ENCODE results near the gene SERPINA5. TPM values are rescaled to one million over a fixed set of nuclear protein-coding genes. Genes with fewer than 3 reads are reported as not detected.

The SERPINA5 gene
- total RNA-seq, 1 donor from 2014 or later = under 0.01 TPM

DNA sequence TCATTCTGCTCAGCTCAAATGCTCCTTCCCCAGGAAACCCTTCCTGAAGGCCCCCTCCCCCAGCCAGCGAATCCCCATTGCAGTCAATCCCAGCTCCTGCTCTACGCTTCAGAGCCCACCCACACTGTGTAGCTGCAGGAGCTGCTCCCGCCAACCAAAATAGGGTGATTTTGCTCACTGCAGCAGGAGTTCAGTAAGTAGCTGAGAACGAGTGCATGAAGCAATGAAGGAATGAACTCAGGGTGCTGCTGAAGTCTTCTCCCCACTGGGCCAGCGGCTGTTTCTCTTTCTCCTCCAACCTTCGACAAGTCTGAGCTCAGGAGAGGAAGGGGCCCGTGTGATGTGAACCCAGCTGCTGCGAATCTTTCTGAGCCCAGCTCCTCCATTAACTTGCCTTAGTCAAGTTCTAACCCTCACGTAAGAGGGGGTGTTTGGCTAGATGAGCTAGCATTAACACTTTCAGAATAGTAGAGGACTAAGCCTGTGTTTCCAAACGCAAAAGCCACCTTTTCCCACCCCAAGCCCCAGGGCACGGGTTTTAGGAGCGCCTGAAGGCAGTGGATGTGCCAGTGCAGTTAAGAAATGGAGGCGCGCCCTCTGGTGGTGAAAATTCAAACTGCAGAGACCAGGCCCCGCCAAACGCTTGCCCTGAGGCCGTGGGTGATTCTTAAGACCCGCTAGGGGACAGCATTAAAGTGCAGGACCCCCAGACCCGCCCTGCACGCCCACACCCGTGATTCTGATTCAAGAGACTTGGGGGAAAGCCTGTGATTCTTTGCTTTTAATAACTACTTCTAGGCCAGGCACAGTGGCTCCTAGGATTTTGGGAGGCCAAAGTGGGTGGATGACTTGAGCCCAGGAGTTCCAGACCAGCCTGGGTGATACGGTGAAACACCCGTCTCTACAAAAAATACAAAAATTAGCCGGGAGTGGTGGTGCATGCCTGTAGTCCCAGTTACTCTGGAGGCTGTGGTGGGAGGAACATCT, 31.9 kb upstream of the SERPINA5 start:
- DNase-seq (ENCODE audit: low read depth in 2 of 2) = peak; percentile 52 to 55

DNA sequence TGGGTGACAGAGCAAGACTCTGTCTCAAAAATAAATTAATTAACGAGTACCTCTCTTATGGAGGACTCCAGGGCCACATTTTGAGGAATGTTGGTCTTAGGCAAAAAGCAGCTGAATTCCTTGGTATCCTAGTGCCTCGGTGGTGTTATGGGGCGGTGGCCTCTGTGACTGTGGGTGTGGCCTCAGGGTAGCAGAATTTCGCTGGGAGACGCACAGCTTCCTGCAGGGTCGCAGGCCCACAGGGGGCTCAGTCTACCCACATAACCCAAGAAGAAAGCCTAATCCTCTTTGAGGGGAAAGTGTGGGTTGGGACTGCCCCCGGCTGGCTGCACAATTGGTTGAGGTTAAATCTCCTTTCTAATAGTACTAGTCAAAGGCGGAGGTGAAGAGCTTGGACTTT, 31.2 kb upstream of the SERPINA5 start:
- no peak for DNase-seq (ENCODE audit: low read depth in 2 of 2)

DNA sequence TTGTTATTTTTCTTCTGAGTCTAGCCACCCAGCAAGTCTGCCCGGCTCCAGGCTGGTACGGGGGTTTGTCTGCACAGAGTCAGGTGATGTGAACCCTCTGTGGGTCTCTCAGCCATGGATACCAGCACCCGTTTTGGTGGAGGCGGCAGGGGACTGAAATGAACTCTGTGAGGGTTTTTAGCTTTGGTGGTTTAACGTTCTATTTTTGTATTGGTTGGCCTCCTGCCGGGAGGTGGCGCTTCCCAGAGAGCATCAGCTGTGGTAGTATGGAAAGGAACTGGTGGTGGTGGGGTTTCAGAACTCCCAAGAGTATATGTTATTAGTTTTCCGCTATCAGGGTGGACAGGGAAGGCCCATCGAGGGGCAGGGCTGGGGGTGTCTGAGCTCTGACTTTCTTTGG, 25.2 kb upstream of the SERPINA5 start:
- DNase-seq (ENCODE audit: low read depth in 2 of 2) = no peak

DNA sequence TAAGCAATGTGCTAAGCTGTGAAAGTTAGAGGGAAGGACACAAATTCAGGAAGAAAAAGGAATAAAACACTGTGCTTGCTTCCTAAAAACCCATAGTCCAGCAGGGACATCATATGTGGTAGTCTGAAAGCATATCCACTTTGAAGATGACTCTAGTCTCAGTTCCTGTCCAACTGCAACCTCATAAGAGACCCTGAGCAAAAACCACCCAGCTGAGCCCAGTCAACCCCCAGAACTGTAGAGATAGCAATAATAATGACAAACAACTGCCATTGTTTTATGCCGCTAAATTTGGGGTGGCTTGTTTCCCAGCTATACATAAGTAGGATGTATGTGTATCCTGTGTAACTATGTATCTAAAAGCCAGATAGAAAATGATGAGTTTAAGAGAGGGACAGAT, 23.9 kb upstream of the SERPINA5 start:
- no peak for DNase-seq (ENCODE audit: low read depth in 2 of 2)

DNA sequence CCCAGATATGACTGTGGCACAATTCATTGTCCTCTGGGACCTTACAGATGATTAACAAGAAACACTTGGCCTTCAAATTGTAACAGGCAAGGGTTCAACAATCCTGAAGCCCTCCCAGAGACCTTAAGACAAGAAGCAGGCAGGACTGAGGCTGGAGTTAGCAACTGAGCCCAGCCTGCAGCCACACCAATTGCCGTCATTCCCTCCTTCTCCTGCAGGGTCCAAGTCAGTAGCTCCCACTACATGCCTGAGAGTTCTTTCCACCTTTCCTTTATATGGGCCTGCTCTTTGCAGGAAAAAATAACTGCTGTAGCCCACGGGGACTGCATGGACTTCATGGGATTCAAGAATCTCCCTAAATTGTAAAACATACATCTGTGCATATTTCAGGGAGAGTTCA, 22.4 kb upstream of the SERPINA5 start:
- no peak for DNase-seq (ENCODE audit: low read depth in 2 of 2)

DNA sequence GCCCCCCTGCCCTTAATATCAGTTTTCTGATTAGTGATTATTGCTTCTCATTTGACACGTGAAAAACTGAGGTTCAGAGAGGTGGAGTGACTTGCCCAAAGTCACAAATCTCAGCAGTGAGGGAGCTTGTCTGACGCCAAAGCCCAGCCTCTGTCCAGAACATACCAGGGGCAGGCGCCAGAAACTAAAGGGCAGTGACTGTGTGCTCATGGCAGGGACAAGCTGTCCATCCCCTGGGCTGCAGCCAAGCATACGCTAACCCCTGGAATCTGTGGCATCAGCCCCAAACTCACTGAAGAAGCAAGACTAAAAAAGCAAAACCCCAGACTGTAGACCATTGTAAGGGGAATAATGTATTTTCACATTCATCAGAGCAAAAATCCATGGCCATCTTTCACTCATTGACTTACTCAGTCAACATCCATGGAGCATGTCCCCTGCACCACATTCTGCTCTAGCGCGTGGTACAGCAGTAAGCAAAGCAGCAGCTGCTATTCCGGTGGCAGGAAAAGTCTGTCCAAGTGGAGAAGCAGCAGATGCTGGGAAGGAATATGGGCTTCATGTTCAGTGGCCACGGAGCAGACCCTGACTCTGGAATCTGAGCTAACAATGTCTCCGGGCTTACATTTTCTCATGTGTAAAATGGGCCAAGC, 21.5 kb upstream of the SERPINA5 start:
- no peak for DNase-seq (ENCODE audit: low read depth in 2 of 2)

DNA sequence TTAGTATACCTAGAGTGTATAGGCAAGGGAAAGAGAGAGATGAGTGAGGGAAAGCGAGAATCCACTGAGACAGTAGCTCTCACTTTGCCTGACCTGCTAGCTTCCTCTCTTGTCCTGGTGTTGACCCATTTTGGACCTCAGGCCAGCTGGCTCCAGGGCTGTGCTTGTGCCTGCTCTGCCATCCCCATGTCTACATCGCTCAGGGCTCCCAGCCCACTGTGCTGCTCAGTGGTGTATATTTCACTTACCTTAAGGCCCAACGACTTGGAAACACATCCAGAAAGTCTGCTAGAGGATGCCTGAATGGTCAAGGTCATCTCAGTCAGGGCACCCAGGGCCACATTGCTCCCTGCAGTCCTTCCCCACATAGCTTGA, 20.9 kb upstream of the SERPINA5 start:
- DNase-seq (ENCODE audit: low read depth in 2 of 2) = no peak

DNA sequence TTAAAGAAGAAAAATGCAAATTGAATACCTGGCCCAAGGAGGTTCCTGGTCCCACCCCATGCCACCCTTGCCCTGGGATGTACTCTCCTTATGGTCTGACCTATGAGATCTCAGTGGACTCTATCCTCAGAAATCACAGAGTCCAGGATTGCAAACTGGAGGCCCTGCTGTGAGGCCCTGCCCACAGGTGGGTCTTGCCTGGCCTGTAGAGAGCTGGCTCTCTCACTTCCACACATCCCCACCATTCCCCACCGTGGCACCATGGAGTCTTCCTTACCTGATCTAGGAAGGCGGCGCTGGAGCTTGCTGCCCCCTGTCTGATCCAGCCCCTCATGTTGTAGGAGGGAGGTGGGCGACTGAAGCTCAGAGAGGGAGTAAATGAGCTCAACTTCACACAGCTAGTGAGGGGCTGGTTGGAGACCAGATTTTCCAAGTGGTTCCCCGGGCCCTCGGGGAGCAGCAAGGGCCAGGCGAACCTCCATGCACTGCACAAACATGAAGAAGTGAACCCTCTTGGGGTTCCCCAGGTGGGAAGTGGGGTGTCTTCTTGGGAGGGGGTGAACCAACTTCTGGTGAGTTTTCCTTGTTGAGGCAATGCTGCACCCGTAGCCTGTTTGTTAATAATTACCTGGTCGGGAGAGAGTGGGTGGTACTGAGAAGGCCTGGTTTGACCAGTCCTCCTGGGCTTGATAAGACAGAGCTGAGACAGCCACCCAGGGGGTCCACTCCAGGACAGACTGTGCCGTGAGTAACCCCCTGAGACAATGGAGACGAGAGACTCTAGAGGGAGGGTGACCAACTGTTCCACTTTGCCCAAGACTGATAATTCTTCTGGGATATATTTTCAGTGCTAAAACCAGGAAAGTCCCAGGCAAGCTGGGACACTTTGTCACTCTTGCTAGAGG, 20.2 kb upstream of the SERPINA5 start, which contains the start of gene SERPINA4:
Gene SERPINA4, plus strand, starts transcription at position 692 of the 905 bp plus-strand sequence. CDS start 2,041 bp downstream, outside the sequence.
- no peak for DNase-seq (ENCODE audit: low read depth in 2 of 2)

DNA sequence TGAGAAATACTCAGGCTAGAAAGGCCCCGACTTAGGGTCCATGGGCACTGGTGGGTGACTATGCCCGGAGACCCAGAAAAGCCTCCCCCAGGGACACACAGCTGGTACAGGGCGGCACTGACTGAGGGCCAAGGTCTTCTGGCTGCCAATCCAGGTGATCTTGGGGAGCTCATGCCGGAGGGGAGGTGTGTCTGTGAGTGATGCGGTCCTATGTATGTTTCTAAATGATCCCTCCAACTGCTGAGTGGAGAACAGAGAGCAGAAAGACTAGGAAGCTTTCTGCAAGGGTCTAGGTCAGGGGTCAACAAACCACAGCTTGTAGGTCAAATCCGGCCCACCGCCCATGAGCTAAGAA, 19.6 kb upstream of the SERPINA5 start:
- no peak for DNase-seq (ENCODE audit: low read depth in 2 of 2)

DNA sequence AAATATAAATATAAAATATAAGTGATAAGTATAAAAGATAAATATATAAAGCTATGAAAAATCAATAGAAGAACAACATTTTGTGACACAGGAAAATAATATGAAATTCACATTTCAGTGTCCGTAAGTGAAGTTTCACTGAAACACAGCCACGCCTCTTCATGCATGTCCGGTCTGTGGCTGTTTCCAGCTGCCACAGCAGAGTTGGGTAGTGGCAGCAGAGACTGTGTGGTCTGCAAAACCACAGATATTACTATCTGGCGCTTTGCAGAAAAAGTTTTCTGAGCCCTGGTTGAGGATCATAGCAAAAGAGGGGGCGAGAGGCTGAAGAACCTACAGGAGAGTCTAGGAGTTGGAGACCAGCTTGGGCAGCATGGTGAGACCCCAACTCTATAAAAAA, 19.2 kb upstream of the SERPINA5 start:
- DNase-seq (ENCODE audit: low read depth in 2 of 2) = no peak

DNA sequence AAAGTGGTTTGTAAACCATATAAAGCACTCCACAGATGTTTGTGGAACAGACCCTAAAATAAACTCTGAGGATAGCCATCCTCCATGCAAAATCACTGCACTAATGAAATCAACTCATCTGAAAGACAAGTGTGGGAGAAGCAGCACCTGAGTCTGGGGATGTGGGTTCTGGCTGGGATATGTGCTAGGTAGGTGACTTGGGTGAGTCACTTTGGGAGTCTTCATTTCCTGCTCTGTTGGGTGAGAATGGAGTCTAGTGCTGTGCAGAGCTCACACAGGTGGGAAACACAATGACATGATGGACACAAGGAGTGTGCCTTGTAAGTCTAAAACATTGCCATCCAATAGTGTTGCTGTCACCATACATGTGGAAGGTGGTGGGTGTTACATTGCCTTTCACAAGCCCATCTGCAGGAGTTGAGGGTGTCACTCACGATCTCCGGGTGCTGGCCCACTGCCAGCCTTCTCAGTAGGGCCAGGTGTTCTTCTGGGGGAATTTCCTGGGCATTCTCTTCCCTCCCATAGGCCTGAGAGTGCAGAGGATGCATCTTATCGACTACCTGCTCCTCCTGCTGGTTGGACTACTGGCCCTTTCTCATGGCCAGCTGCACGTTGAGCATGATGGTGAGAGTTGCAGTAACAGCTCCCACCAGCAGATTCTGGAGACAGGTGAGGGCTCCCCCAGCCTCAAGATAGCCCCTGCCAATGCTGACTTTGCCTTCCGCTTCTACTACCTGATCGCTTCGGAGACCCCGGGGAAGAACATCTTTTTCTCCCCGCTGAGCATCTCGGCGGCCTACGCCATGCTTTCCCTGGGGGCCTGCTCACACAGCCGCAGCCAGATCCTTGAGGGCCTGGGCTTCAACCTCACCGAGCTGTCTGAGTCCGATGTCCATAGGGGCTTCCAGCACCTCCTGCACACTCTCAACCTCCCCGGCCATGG, 18.0 kb upstream of the SERPINA5 start:
- no peak for DNase-seq (ENCODE audit: low read depth in 2 of 2)

DNA sequence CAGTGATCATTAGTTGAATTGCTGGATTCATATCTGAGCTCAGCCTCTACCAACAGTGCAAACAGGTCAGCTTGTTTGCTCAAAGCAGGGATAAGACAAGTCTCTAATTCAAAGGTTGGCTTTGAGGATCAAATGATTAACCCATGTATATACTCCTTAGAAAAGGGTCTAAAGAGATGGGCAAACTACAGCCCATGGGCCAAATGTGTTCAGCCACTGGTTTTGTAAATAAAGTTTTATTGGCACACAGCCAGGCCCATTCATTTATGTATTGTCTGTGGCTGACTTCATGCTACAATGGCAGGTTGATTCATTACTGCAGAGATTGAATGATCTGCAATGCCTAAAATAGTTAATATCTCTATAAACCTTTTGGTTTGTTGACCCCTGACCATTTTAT, 16.8 kb upstream of the SERPINA5 start:
- no peak for DNase-seq (ENCODE audit: low read depth in 2 of 2)

DNA sequence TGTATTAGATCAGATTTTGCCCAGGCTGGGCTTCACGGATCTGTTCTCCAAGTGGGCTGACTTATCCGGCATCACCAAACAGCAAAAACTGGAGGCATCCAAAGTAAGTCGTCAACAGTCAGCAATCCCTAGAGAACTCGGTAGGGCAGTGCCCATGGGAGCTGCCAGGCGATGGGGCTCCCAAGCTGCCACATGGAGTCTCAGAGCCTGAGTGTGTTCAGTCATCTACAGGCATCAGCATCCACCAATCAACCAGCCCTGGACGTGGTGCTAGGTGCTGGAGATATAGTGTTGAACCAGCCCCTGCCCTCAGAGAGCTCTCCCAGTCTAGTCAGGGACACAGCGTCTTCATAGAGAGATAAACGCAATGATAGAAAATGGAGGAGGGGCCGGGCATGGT, 13.0 kb upstream of the SERPINA5 start:
- DNase-seq (ENCODE audit: low read depth in 2 of 2) = no peak

DNA sequence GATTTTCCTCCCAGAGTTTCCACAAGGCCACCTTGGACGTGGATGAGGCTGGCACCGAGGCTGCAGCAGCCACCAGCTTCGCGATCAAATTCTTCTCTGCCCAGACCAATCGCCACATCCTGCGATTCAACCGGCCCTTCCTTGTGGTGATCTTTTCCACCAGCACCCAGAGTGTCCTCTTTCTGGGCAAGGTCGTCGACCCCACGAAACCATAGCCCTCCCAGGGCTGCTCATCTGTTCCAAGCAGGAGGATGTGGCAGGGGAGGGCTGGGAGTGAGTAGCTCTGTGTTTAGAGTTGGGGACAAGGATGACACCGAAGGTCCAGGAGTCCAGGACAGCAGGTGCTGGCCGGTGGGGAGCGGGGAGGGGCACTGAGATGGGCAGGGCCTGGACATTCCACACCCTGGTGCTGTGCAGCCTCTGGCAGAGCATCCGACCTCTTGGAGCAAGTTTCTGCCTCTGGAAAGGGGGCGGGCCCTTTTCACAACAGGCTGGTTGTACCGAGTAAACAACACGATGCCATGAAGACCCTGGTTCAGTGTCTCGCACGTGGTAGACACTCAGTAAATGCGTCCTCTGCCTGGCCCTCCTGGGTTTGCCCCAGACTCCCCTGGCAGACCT, 11.7 kb upstream of the SERPINA5 start:
- no peak for DNase-seq (ENCODE audit: low read depth in 2 of 2)

DNA sequence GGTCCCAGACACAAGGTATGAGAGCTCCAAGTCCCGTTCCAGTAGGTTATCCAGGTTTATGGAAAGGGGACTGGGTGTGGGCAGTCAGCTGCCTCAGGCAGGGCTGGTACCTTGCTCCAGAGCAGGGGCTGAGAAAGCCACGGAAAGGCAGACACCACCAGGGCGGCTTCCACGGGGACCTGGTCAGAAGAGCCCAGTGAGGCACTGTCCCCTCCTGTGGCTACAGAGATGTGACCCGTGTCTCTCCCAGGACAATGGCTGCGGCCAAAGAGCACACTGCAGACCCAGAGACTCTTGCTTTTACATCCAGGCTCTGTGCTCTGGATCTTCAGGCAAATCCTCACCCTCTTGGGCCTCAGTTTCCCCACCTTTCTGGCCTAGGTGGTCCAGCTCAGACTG, 11.2 kb upstream of the SERPINA5 start:
- no peak for DNase-seq (ENCODE audit: low read depth in 2 of 2)

DNA sequence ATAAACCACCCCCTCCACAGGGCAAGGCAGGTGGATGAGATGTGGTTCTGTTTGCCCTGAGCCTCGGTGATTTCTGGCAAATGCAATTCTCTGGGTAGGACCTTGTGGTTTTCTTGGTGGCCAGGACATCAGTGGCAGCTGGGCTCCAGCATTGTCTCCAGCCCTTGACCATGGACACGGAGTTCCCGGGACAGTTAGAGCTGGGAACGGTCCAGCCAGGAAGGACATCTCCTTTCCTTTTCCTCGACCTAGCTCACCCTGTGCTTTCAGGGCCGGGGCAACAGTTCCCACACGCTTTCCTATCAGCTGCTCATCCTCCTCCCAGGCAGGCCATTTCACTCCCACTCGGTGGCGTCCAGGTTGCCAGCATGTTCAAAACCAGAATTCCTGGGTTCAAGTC, 10.8 kb upstream of the SERPINA5 start:
- DNase-seq (ENCODE audit: low read depth in 2 of 2) = peak in 1 of 2 donors; percentile 11

DNA sequence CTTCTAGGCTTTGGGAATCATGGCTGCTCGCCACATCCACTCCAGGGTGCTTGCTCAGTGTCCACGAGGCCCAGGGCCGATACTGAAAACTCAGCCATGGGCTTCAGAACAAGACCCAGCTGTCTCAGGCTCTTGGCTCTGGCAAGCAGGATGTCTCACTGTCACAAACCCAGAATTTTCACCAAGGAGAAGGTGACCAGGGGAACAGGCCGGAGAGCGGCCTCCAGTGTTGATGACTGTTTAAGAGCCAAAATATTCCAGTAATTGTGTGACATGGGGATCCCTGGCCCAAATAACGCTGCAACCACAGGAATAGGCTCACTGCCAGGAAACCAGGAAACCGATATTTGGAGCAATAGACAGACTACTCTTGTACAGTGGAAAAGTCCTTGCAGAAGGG, 9.8 kb upstream of the SERPINA5 start:
- peak in 1 of 2 donors; percentile 20 for DNase-seq (ENCODE audit: low read depth in 2 of 2)

DNA sequence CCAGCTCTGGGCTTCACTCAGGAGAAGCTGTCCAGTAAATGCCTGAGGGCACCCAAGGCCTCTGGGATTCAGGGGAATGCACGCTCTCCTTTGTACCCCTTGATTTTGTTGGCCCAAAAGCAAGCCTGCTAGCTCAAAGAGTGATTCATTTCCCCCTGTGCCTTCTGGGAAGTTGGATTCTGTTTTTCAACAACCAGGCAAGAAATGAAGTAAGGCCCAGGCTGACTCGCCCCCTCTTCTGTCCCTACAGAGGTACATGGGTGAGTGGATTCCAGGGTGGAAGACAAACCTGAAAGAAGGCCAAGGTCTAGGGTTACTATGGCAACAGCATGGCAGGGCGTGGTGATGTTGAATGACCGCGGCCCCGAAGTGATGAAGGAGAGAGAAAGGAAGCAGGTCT, 9.3 kb upstream of the SERPINA5 start:
- peak in 1 of 2 donors; percentile 39 for DNase-seq (ENCODE audit: low read depth in 2 of 2)

DNA sequence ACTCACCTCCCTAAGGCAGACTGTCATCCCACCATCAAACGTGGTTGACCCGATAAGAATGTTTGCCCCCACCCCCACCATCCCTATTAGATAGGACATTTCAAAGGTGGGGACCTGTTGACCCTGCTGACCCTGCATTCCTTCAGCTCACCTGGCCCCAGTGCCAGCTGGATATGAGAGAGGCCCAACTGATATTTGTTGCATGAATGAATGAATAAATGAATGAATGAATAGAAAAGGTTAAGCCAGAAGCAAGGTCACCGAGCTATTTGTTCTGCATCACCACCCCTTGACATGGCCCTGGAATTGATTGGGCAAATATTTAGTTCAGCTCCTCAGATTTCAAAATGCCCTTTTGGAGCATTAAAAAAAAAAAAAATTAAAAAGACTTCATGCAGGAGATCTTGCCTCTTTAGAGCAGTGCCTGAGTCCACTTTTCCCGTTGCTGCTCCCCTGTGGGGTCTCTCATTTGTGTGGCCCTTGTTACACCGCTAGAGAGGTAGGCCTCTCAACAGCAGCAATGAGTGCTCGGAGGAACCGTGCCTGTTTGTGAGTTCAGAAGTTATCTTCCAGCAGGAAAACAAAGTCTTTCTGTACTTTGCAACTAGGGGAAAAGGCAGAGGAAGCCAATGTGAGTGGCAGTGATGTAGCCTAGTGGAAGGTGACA, 8.5 kb upstream of the SERPINA5 start:
- DNase-seq (ENCODE audit: low read depth in 2 of 2) = no peak

Measured in lung microvascular endothelial cell (primary cell).